ENCODE results near the gene ZNF512.

DNA sequence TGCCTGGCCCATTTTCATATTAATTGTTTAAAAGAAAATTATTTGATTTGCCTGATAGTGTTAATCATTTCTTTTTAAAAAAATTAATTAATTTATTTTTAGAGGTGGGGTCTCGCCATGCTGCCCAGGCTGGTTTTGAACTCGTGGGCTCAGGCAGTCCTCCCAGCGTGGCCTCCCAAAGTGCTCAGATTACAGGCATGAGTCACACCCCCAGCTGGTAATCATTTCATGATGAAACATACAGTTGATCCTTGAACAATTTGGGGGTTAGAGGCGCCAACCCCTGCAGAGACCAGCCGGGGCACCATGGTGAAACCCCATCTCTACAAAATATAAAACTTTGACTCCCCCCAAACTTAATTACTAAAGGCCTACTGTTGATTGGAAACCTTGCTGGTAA is 53.9 kb downstream of the ZNF512 start:
- TF ChIP-seq, protein P1, sequence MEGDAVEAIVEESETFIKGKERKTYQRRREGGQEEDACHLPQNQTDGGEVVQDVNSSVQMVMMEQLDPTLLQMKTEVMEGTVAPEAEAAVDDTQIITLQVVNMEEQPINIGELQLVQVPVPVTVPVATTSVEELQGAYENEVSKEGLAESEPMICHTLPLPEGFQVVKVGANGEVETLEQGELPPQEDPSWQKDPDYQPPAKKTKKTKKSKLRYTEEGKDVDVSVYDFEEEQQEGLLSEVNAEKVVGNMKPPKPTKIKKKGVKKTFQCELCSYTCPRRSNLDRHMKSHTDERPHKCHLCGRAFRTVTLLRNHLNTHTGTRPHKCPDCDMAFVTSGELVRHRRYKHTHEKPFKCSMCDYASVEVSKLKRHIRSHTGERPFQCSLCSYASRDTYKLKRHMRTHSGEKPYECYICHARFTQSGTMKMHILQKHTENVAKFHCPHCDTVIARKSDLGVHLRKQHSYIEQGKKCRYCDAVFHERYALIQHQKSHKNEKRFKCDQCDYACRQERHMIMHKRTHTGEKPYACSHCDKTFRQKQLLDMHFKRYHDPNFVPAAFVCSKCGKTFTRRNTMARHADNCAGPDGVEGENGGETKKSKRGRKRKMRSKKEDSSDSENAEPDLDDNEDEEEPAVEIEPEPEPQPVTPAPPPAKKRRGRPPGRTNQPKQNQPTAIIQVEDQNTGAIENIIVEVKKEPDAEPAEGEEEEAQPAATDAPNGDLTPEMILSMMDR (optimal IDR thresholded peaks at IDR 0.05 in 1 of 3, IDR thresholded peaks at IDR 0.05 in 1 of 3, conservative IDR thresholded peaks at IDR 0.05 in 1 of 3; ENCODE audit: extremely low read depth in 1 of 3, insufficient read depth in 2 of 3, low read length in 3 of 3) = no peak
- no peak for TF ChIP-seq EZH2 (IDR thresholded peaks at IDR 0.05; ENCODE audit: low read length)

All from keratinocyte (primary cell).